GM12865 (cell line): ENCODE results near the gene TMEM208.

Experiments used
- DNase-seq: peaks from one replicate; pipeline ENCODE4 v3.0.0; 2010; ENCODE audit warnings: low read depth
- H3K4me3 ChIP-seq: 2 replicates; pipeline ENCODE4 v1.5.1; 2011; ENCODE audit warnings: mild to moderate bottlenecking, low read depth, low read length, control low read depth
- TF ChIP-seq, protein P1 (sequence below): IDR thresholded peaks from 2 replicates; pipeline ENCODE4 v1.5.1; 2011; ENCODE audit warnings: low read length, control low read depth, low read depth, inconsistent platforms; ENCODE audit not compliant: insufficient read depth; ENCODE audit errors: missing control alignments

Gene TMEM208

GRCh38 chr16:67226804-67227566, at the start of gene TMEM208:
TSS of gene TMEM208 (plus strand) at chr16:67227130. CDS start at chr16:67227219, 89 bp downstream.
- TF ChIP-seq, protein P1, sequence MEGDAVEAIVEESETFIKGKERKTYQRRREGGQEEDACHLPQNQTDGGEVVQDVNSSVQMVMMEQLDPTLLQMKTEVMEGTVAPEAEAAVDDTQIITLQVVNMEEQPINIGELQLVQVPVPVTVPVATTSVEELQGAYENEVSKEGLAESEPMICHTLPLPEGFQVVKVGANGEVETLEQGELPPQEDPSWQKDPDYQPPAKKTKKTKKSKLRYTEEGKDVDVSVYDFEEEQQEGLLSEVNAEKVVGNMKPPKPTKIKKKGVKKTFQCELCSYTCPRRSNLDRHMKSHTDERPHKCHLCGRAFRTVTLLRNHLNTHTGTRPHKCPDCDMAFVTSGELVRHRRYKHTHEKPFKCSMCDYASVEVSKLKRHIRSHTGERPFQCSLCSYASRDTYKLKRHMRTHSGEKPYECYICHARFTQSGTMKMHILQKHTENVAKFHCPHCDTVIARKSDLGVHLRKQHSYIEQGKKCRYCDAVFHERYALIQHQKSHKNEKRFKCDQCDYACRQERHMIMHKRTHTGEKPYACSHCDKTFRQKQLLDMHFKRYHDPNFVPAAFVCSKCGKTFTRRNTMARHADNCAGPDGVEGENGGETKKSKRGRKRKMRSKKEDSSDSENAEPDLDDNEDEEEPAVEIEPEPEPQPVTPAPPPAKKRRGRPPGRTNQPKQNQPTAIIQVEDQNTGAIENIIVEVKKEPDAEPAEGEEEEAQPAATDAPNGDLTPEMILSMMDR: peak; percentile 14
- peak; percentile 99 for DNase-seq
- H3K4me3 ChIP-seq: peak within 1 kb of the TSS; percentile 97

DNA sequence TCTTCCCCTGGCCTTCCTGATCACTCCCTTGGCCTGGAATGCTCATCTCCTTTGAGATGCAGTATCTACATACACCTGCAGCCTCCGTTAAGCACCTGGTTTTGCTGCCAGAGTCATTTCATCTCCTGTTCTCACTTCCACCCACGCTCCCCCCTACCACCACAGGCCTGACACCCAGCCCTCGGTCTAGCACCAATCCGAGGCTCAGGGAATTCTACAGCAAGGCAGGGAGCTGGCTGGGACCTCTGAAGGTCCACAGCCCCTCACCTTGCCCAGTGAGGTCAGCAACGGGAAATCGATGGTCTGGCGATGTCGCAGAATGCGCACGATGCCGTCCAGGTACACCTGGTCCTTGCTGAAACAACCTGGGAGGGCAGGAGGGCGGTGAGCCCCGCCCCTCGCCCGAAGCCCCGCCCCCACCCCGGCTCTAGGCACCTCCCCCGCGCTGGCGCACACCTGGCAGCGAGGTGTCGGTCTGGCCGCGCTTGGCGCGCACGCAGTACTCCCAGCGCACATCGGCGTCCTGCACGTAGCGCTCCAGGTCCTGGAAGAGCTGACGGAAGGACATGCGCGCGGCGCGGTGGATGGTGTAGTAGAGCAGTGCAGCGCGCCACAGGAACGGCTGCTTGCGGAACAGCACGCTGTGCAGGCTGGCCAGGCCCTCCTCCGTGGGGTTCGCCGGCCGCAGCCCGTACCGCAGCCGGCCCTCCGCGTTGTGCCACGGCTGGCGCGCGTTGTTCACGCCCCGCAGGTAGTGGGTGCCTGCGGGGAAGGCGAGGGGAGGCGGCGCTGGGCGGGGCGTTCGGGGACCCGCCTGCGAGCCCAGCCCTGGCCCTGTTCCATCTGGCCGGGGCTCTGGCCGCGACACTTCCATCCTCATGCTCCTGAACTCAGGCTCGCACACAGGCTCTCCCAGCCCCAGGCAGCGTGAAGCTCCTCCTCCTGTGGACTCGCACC, 48.9 kb upstream of the TMEM208 start:
- peak; percentile 55 for DNase-seq
- TF ChIP-seq, protein P1: no peak
- no peak overlapping the region for H3K4me3 ChIP-seq

DNA sequence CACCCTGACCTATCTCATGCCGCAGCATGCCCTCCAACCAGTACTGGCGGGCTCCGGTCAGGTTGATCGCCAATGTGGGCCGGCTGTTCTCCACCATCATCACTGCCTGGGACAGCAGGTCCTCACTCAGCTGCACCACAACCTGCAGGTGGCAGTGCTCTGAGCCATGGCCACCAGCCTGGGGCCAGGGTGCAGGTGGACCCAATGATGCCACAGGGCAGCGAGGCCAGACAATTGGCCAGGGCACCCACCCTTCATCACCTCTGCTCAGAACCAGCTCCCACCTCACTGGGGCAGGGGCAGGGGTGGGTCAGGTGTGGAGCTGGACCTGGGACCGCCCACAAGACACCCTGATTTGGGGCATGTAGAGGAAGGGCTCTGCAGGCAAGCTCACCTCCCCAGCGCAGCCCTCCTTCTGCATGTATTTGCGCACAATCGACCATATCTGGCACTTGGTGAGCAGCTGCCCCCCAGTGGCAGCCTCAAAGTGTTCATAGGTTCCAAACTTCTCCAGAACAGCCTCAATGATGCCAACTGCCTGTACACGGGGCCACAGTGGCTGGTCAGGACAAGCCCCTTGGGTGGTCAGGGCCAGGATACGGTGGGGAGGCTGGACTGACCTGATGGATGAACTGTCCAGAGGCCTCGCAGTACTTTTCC, 47.4 kb upstream of the TMEM208 start:
- no peak overlapping the region for H3K4me3 ChIP-seq
- DNase-seq: peak; percentile 43
- TF ChIP-seq, protein P1: no peak

DNA sequence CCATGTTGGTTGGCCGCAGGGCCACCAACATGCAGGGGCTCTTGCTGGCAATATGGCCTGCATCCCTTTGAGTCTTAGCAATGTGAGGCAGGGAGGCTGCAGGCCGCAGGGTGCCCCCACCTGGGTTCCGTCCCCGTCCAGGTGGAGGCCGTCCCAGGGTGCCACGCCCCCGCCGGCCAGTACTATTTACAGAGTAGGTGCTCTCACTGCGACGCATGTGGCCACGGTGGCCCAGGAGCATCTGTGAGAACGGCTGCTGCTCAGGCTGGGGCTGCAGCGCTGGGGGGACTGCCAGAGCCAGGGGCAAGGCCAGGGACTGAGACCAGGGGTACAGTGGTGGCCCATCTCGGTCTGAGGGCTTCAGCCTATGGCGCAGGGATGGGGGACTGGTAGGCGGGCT, 46.8 kb upstream of the TMEM208 start:
- no peak for DNase-seq
- no peak overlapping the region for H3K4me3 ChIP-seq
- TF ChIP-seq, protein P1: no peak

GRCh38 chr16:67181346-67181745, 45.6 kb upstream of the TMEM208 start:
- TF ChIP-seq, protein P1: no peak
- DNase-seq: no peak
- no peak overlapping the region for H3K4me3 ChIP-seq

DNA sequence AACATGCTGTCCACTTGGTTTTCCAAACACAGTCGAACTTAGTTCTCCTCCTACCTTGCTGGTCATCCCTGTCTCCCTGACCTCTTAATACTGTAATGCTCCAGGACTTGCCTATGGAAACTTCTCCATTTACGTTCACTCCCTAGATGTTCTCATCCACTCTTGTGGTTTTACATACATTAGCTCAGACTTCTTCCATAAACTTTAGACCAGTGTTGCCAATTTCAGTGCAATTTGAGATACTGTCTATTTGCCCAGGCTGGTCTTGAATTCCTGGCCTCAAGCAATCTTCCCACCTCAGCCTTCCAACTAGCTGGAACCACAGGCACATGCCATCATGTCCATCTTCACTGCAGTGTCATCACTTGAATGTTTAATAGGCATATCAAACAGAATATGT, 44.6 kb upstream of the TMEM208 start:
- TF ChIP-seq, protein P1: no peak
- H3K4me3 ChIP-seq: no peak overlapping the region
- no peak for DNase-seq
